HCT116 (cell line): Measurements from ENCODE around the gene NXN. TPM values are rescaled to one million over a fixed set of nuclear protein-coding genes. Genes with fewer than 3 reads are reported as not detected.
"Not testable (repeated sequence)": the region's sequence is repeated elsewhere in the genome, so short reads cannot be mapped to it uniquely, and the experiment has no call there.

ENCODE experiments used
- ATAC-seq: fragments of 200-7000 bp; cut with Tn5 transposase; 2 replicates; pipeline ENCODE4 v1.9.1; 2020; ENCODE audit warnings: mild to moderate bottlenecking, moderate library complexity
- BruUV-seq: library from RNA; stranded (reverse); fragments of 400-500 nt; replicated peaks from 2 replicates; lab custom pipeline; 2021; lab: Mats Ljungman, UMichigan
- CTCF ChIA-PET: fragments of 300-600 bp; sonication (Branson Sonifier 250); formaldehyde crosslinking; loops from one replicate; lab custom pipeline; 2021; ENCODE audit warnings: antibody characterized with exemption; lab: Charles Lee
- POLR2A ChIA-PET: fragments of 300-600, 350-600 bp; sonication (Branson Sonifier 250); formaldehyde crosslinking; loops from one replicate; lab custom pipeline; 2021; ENCODE audit warnings: antibody characterized with exemption; lab: Charles Lee
- RAD21 ChIA-PET, 2 experiments: fragments of 300-600 bp; sonication (Branson Sonifier 250); formaldehyde crosslinking; loops; one replicate each; lab custom pipeline; 2023; ENCODE audit warnings: low total read pairs in 2 of 2; ENCODE audit not compliant: uncharacterized antibody in 2 of 2, unreplicated experiment in 2 of 2, low non-redundant PET in 1 of 2; lab: Charles Lee
- DNase-seq: peaks from one replicate; pipeline ENCODE4 v3.0.0-alpha.2; 2010; ENCODE audit warnings: low read depth, low spot score
- H2AFZ ChIP-seq: fragments of 200-600 bp; shearing (Covaris generic), sonication (generic); 2 replicates; pipeline ENCODE4 v1.6.1; 2017; ENCODE audit warnings: low read depth, mixed run types, mixed read lengths, antibody characterized with exemption, low read length; ENCODE audit not compliant: poor library complexity, severe bottlenecking
- H3K27ac ChIP-seq: 2 replicates; pipeline ENCODE4 v1.5.1; 2012; ENCODE audit warnings: low read depth, low read length
- H3K27me3 ChIP-seq: fragments of 200-600 bp; sonication (generic); 2 replicates; pipeline ENCODE4 v1.6.1; 2016; ENCODE audit warnings: mixed run types, low read length, mixed read lengths; ENCODE audit not compliant: insufficient read depth
- H3K36me3 ChIP-seq, 2 experiments: fragments of 200-500 bp in 1 of 2; fragments of 200-600 bp in 1 of 2; sonication (Bioruptor generic) in 1 of 2; sonication (generic) in 1 of 2; 2 replicates each; pipeline versions ENCODE4 v1.5.1 to v1.6.1; 2014 to 2016; ENCODE audit warnings: low read length in 2 of 2, inconsistent platforms in 1 of 2, mixed read lengths in 1 of 2, mixed run types in 1 of 2; ENCODE audit not compliant: insufficient read depth in 2 of 2, control insufficient read depth in 1 of 2
- H3K4me1 ChIP-seq, 2 experiments: fragments of 200-600 bp in 1 of 2; sonication (generic) in 1 of 2; 2 replicates each; pipeline versions ENCODE4 v1.5.1 to v1.6.1; 2012 to 2017; ENCODE audit warnings: low read length in 2 of 2, inconsistent platforms in 1 of 2, mild to moderate bottlenecking in 1 of 2, mixed read lengths in 1 of 2, mixed run types in 1 of 2, moderate library complexity in 1 of 2; ENCODE audit not compliant: insufficient read depth in 2 of 2, control insufficient read depth in 1 of 2
- H3K4me2 ChIP-seq: fragments of 200-600 bp; sonication (generic); 2 replicates; pipeline ENCODE4 v1.6.1; 2017; ENCODE audit warnings: mixed run types, low read length, mixed read lengths
- H3K4me3 ChIP-seq, 2 experiments: fragments of 200-600 bp in 1 of 2; sonication (generic) in 1 of 2; replicated peaks in 1 of 2; 2 replicates each; pipeline ENCODE4 v1.5.1; 2011 to 2016; ENCODE audit warnings: low read length in 2 of 2, control low read depth in 1 of 2, low read depth in 1 of 2, mild to moderate bottlenecking in 1 of 2, mixed read lengths in 1 of 2, mixed run types in 1 of 2
- H3K79me2 ChIP-seq: fragments of 200-600 bp; sonication (generic); 2 replicates; pipeline ENCODE4 v1.6.1; 2017; ENCODE audit warnings: mild to moderate bottlenecking, mixed run types, low read length, moderate library complexity, mixed read lengths; ENCODE audit not compliant: insufficient read depth
- H3K9ac ChIP-seq: fragments of 200-600 bp; sonication (generic); 2 replicates; pipeline ENCODE4 v1.6.1; 2016; ENCODE audit warnings: low read length, mixed read lengths
- H3K9me2 ChIP-seq: fragments of 200-600 bp; sonication (generic), shearing (Covaris generic); 2 replicates; pipeline ENCODE4 v1.6.1; 2017; ENCODE audit warnings: mixed run types, mild to moderate bottlenecking, moderate library complexity; ENCODE audit not compliant: insufficient read depth
- H3K9me3 ChIP-seq, 2 experiments: fragments of 200-500 bp in 1 of 2; fragments of 200-600 bp in 1 of 2; sonication (Bioruptor generic) in 1 of 2; sonication (generic) in 1 of 2; 2 replicates each; pipeline ENCODE4 v1.6.1; 2014 to 2017; ENCODE audit warnings: low read length in 2 of 2, mixed read lengths in 2 of 2, inconsistent platforms in 1 of 2, low read depth in 1 of 2, mild to moderate bottlenecking in 1 of 2, mixed run types in 1 of 2, moderate library complexity in 1 of 2; ENCODE audit not compliant: control insufficient read depth in 1 of 2, insufficient read depth in 1 of 2
- H4K20me1 ChIP-seq: fragments of 200-600 bp; sonication (generic), shearing (Covaris generic); 2 replicates; pipeline ENCODE4 v1.6.1; 2017; ENCODE audit warnings: mixed run types, mild to moderate bottlenecking, moderate library complexity; ENCODE audit not compliant: insufficient read depth
- ELF1 ChIP-seq: IDR thresholded peaks from 2 replicates; pipeline ENCODE4 v1.6.1; 2012; ENCODE audit warnings: low read depth, borderline replicate concordance
- EZH2 ChIP-seq: fragments of 200-600 bp; sonication (generic); IDR thresholded peaks from 2 replicates; pipeline ENCODE4 v1.6.1; 2017; ENCODE audit warnings: antibody characterized with exemption, mixed run types
- YY1 ChIP-seq: IDR thresholded peaks from 2 replicates; pipeline ENCODE4 v1.6.1; 2011; ENCODE audit warnings: low read length, low read depth, moderate library complexity, mild to moderate bottlenecking; ENCODE audit not compliant: insufficient replicate concordance; ENCODE audit errors: extremely low read depth
- ZFX ChIP-seq: fragments of 450-650 bp; IDR thresholded peaks from 2 replicates; pipeline ENCODE4 v1.6.1; 2017
- ZNF274 ChIP-seq: fragments of 200-500 bp; sonication (Bioruptor generic); IDR thresholded peaks from 2 replicates; pipeline ENCODE4 v1.6.1; 2014; ENCODE audit warnings: mild to moderate bottlenecking, low read depth, low read length, inconsistent platforms
- intact Hi-C: fragments of 100-400 bp; cut with micrococcal nuclease; formaldehyde crosslinking; loops from 2 replicates; pipeline ENCODE4 v1.10.0; 2022
- total RNA-seq: library from RNA; stranded (reverse); gene quantifications from one replicate; pipeline ENCODE4 v1.2.1, GENCODE V29; 2021; ENCODE audit not compliant: unreplicated experiment
- TF ChIP-seq, protein P1 (sequence below): IDR thresholded peaks from 2 replicates; pipeline ENCODE4 v1.6.1; 2012
- TF ChIP-seq, protein P2 (sequence below): IDR thresholded peaks from 2 replicates; pipeline ENCODE4 v1.6.1; 2012
- TF ChIP-seq, protein P3 (sequence below), 3 experiments: fragments of 200-600 bp in 1 of 3; sonication (generic) in 1 of 3; IDR thresholded peaks in 2 of 3; conservative IDR thresholded peaks in 1 of 3; 2 replicates each; pipeline ENCODE4 v1.5.1; 2012 to 2017; ENCODE audit warnings: low read depth in 2 of 3, low read length in 2 of 3, antibody characterized with exemption in 1 of 3, borderline replicate concordance in 1 of 3, control low read depth in 1 of 3, mild to moderate bottlenecking in 1 of 3, mixed read lengths in 1 of 3, mixed run types in 1 of 3, moderate library complexity in 1 of 3; ENCODE audit not compliant: insufficient read depth in 1 of 3

The NXN gene
- total RNA-seq, 1 experiment from 2014 or later, result 83.7 TPM

DNA sequence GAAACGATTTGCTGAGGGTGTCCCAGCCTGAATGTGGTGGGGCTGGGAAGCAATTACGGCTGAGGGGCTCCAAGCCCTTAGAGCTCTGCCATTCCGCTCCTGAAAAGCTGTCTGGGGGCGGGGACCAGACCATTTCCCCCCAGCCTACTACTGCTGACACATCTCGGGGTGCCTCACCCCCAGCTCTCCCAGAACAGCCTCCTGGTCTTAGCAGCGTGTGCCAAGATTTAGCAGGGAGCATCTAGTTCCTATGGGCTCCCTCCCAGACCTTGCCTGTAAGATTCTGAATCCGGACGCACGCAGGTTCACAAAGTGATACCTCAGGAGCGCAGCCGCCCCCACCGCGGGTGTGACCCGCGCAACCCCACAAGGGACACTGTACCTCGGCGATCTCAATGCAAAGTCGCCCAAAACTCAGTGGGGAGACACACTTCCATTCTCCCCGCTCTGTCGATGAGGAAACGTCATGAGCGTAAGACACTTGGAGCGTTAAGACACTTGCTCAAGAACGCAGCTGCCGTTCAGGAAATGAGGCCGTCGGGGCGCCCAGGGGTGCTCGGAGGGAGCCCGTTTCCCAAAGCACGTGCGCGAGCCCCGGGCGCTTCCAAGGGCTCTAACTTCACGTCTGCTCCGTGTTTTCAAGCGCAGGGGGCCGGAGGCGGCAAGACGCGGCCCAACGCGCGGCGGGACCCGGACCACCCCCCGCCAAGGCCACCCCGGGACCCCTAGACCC, 228.1 kb downstream of the NXN start:
- H3K9ac ChIP-seq, result peak overlapping the region; percentile 93
- peak overlapping the region; percentile 76 to 94 for H3K4me3 ChIP-seq
- TF ChIP-seq YY1, result no peak
- TF ChIP-seq, protein P1, sequence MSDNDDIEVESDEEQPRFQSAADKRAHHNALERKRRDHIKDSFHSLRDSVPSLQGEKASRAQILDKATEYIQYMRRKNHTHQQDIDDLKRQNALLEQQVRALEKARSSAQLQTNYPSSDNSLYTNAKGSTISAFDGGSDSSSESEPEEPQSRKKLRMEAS, result peak; percentile 86
- ChIA-PET POLR2A (no interaction called here), CTCF (no interaction called here), RAD21 (no interaction called here)
- no peak for DNase-seq
- H3K9me2 ChIP-seq, result no peaks in the 10 kb centered on the region
- H3K36me3 ChIP-seq, result peaks cover 16 to 20% of the 10 kb centered on the region in 2 experiments
- ATAC-seq, result peak; percentile 40
- intact Hi-C loops, result no loop called here
- peaks cover 52% of the 10 kb centered on the region for H3K79me2 ChIP-seq
- H3K27me3 ChIP-seq, result no peaks in the 10 kb centered on the region
- H2AFZ ChIP-seq, result no peak overlapping the region
- no peaks in the 10 kb centered on the region for H3K9me3 ChIP-seq
- peak overlapping the region; percentile 80 for H3K4me2 ChIP-seq
- H3K4me1 ChIP-seq, result peaks cover 12 to 19% of the 10 kb centered on the region in 2 experiments
- BruUV-seq, result no TSS peak
- no peaks in the 10 kb centered on the region for H4K20me1 ChIP-seq
- peak overlapping the region; percentile 88 for H3K27ac ChIP-seq

DNA sequence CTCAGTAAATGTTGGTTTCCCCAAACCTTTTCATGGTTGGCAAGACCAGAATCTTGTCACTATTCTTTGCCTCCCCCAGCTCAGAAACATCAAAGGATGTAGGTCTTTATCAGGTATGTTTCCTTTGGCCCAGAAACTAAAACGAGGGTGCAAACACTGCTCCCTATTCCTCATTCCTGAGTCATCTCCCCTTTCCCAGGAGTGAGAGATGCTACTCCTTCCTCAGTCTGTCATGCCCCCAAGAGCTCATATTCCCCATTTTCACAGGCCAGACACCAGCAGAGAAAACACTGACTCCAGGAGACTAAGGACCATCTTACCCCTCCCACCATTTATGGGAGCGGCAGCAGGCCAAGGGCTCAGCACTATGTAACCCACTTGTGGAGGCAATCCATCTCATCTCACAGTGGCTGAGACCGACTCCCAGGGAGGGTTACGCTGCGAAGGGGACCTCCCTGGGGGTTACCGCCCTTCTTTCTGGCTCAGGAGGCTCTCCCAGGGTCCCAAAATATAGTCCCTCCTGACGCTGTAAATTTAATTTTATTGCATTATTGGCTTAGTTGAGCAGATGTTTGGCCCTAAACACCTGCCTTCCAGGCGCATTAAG, 229.0 kb downstream of the NXN start:
- H3K9me2 ChIP-seq, result no peaks in the 10 kb centered on the region
- TF ChIP-seq ZNF274 (no peak), ELF1 (no peak), EZH2 (no peak), ZFX (no peak)
- TF ChIP-seq, protein P2, sequence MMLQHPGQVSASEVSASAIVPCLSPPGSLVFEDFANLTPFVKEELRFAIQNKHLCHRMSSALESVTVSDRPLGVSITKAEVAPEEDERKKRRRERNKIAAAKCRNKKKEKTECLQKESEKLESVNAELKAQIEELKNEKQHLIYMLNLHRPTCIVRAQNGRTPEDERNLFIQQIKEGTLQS, result no peak
- TF ChIP-seq, protein P3, sequence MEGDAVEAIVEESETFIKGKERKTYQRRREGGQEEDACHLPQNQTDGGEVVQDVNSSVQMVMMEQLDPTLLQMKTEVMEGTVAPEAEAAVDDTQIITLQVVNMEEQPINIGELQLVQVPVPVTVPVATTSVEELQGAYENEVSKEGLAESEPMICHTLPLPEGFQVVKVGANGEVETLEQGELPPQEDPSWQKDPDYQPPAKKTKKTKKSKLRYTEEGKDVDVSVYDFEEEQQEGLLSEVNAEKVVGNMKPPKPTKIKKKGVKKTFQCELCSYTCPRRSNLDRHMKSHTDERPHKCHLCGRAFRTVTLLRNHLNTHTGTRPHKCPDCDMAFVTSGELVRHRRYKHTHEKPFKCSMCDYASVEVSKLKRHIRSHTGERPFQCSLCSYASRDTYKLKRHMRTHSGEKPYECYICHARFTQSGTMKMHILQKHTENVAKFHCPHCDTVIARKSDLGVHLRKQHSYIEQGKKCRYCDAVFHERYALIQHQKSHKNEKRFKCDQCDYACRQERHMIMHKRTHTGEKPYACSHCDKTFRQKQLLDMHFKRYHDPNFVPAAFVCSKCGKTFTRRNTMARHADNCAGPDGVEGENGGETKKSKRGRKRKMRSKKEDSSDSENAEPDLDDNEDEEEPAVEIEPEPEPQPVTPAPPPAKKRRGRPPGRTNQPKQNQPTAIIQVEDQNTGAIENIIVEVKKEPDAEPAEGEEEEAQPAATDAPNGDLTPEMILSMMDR (IDR thresholded peaks at IDR 0.05 in 2 of 3, conservative IDR thresholded peaks at IDR 0.05 in 1 of 3; ENCODE audit: borderline replicate concordance in 1 of 3, insufficient read depth in 1 of 3, low read depth in 2 of 3, low read length in 2 of 3), result no peak
- TSS peak; percentile 45 for BruUV-seq
- peak overlapping the region; percentile 93 for H3K9ac ChIP-seq
- CTCF ChIA-PET, result interaction anchor here (1.2 kb wide), 1 partner anchor 246 kb away, joined by 3 read pairs; the partner anchor contains the start of gene TIMM22
- DNase-seq (no peak), ATAC-seq (no peak)
- no peaks in the 10 kb centered on the region for H3K9me3 ChIP-seq
- H3K27ac ChIP-seq, result no peak overlapping the region; the same call in 1 of the 2 replicates
- peaks cover 12 to 19% of the 10 kb centered on the region in 2 experiments for H3K4me1 ChIP-seq
- intact Hi-C loops, result no loop called here
- H3K36me3 ChIP-seq, result peaks cover 25 to 29% of the 10 kb centered on the region in 2 experiments
- peaks cover 61% of the 10 kb centered on the region for H3K79me2 ChIP-seq
- H3K4me3 ChIP-seq, result peak overlapping the region; percentile 76 to 94
- H3K4me2 ChIP-seq, result peak overlapping the region; percentile 80
- no peaks in the 10 kb centered on the region for H3K27me3 ChIP-seq
- RAD21 ChIA-PET, result no interaction called here
- H4K20me1 ChIP-seq, result no peaks in the 10 kb centered on the region
- POLR2A ChIA-PET, result interaction anchor here (1.0 to 1.2 kb wide), 2 partner anchors 35 to 231 kb away, joined by 3 read pairs; no protein-coding TSS in a partner anchor
- no peak overlapping the region for H2AFZ ChIP-seq

DNA sequence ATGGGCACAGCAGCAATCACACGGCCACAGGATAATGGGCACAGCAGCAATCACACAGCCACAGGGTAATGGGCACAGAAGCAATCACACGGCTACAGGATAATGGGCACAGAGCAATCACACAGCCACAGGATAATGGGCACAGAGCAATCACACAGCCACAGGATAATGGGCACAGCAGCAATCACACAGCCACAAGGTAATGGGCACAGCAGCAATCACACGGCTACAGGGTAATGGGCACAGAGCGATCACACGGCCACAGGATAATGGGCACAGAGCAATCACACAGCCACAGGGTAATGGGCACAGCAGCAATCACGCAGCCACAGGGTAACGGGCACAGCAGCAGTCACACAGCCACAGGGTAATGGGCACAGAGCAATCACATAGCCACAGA, 230.2 kb downstream of the NXN start:
- Histone ChIP-seq H3K4me1 (peaks cover 12 to 19% of the 10 kb centered on the region in 2 experiments), H3K36me3 (peaks cover 33 to 41% of the 10 kb centered on the region in 2 experiments), H3K4me2 (peak overlapping the region; percentile 80; the same call in 1 of the 2 replicates), H3K79me2 (peaks cover 72% of the 10 kb centered on the region), H3K9ac (0 out of 2 replicates have a peak overlapping the region, but pooled peaks have one; percentile 9)
- intact Hi-C loops, H3K9me2 ChIP-seq, H4K20me1 ChIP-seq, H2AFZ ChIP-seq, DNase-seq, H3K4me3 ChIP-seq, BruUV-seq, H3K9me3 ChIP-seq, H3K27me3 ChIP-seq, RAD21 ChIA-PET, H3K27ac ChIP-seq, CTCF ChIA-PET, ATAC-seq: not testable (repeated sequence)
- POLR2A ChIA-PET, result interaction anchor here (1.2 kb wide), 1 partner anchor 34 kb away, joined by 3 read pairs; no protein-coding TSS in a partner anchor
